ENCODE measurements around the gene NRP2.
A peak's percentile ranks its signal among the peaks of the same experiment; 100 is the strongest.

The NRP2 gene

GRCh38 chr2:205698286-205699268 is 16.3 kb downstream of the NRP2 start:
- no peak overlapping the region for H3K4me3 ChIP-seq (replicated peaks in 1 of 2; ENCODE audit: low read depth in 2 of 2, low read length in 2 of 2)
- peak; percentile 38 to 72 for DNase-seq (ENCODE audit: low read depth in 2 of 2)
- no peak for TF ChIP-seq CTCF (IDR thresholded peaks at IDR 0.05; ENCODE audit: low read depth, low read length)

GRCh38 chr2:205699515-205700289 is 17.4 kb downstream of the NRP2 start:
- TF ChIP-seq CTCF (IDR thresholded peaks at IDR 0.05; ENCODE audit: low read depth, low read length), result no peak
- no peak overlapping the region for H3K4me3 ChIP-seq (replicated peaks in 1 of 2; ENCODE audit: low read depth in 2 of 2, low read length in 2 of 2)
- DNase-seq (ENCODE audit: low read depth in 2 of 2), result no peak

- TF ChIP-seq CTCF (IDR thresholded peaks at IDR 0.05; ENCODE audit: low read depth, low read length), result no peak
- no peak overlapping the region for H3K4me3 ChIP-seq (replicated peaks in 1 of 2; ENCODE audit: low read depth in 2 of 2, low read length in 2 of 2)
- peak; percentile 60 to 95 for DNase-seq (ENCODE audit: low read depth in 2 of 2)
Observed at GRCh38 chr2:205700331-205701132, 18.2 kb downstream of the NRP2 start.

- no peak for TF ChIP-seq CTCF (IDR thresholded peaks at IDR 0.05; ENCODE audit: low read depth, low read length)
- DNase-seq (ENCODE audit: low read depth in 2 of 2), result peak in 1 of 2 donors; percentile 77
- H3K4me3 ChIP-seq (replicated peaks in 1 of 2; ENCODE audit: low read depth in 2 of 2, low read length in 2 of 2), result no peak overlapping the region
Observed at GRCh38 chr2:205701509-205701908, 19.2 kb downstream of the NRP2 start.

- TF ChIP-seq CTCF (IDR thresholded peaks at IDR 0.05; ENCODE audit: low read depth, low read length), result no peak
- no peak for DNase-seq (ENCODE audit: low read depth in 2 of 2)
- H3K4me3 ChIP-seq (replicated peaks in 1 of 2; ENCODE audit: low read depth in 2 of 2, low read length in 2 of 2), result no peak overlapping the region
Observed at GRCh38 chr2:205702576-205702975, 20.3 kb downstream of the NRP2 start.

GRCh38 chr2:205703471-205704126 is 21.3 kb downstream of the NRP2 start:
- DNase-seq (ENCODE audit: low read depth in 2 of 2), result no peak
- H3K4me3 ChIP-seq (replicated peaks in 1 of 2; ENCODE audit: low read depth in 2 of 2, low read length in 2 of 2), result no peak overlapping the region

More at GRCh38 chr2:205703471-205704126, 21.3 kb downstream of the NRP2 start:
- no peak for TF ChIP-seq CTCF (IDR thresholded peaks at IDR 0.05; ENCODE audit: low read depth, low read length)

Data from cardiac fibroblast (primary cell).